Breast epithelium (tissue), 4 donors: Measurements from ENCODE around the gene SMARCD1. TPM values are rescaled to one million over a fixed set of nuclear protein-coding genes. Genes with fewer than 3 reads are reported as not detected.

ENCODE experiments used
- DNase-seq, 2 donors: peaks; one replicate each; pipeline ENCODE4 v3.0.0-alpha.2; 2019; ENCODE audit warnings: low spot score in 2 of 2
- H3K27ac ChIP-seq, 2 donors: fragments of 200-600 bp; sonication (generic) in 1 of 2; one replicate each; pipeline ENCODE4 v1.5.1; 2016 to 2019; ENCODE audit warnings: mild to moderate bottlenecking in 1 of 2
- H3K27me3 ChIP-seq, 2 donors: fragments of 200-600 bp; sonication (generic) in 1 of 2; one replicate each; pipeline versions ENCODE4 v1.5.1 to v1.6.0; 2017 to 2019; ENCODE audit warnings: control low read depth in 1 of 2, mild to moderate bottlenecking in 1 of 2
- H3K36me3 ChIP-seq: fragments of 200-600 bp; one replicate; pipeline ENCODE4 v1.5.1; 2019
- H3K4me1 ChIP-seq, 2 donors: fragments of 200-600 bp; sonication (generic); one replicate each; pipeline ENCODE4 v1.5.1; 2016 to 2019; ENCODE audit warnings: control low read depth in 1 of 2
- H3K4me3 ChIP-seq, 3 donors: fragments of 200-600 bp; sonication (generic); 1 replicate in 2 of 3; 2 replicates in 1 of 3; pipeline ENCODE4 v1.5.1; 2016 to 2019; ENCODE audit warnings: mild to moderate bottlenecking in 3 of 3, moderate library complexity in 2 of 3
- H3K9me3 ChIP-seq, 2 donors: fragments of 200-600 bp; sonication (generic) in 1 of 2; one replicate each; pipeline ENCODE4 v1.5.1; 2016 to 2019; ENCODE audit warnings: control low read depth in 1 of 2
- POLR2A ChIP-seq: fragments of 450-650 bp; IDR thresholded peaks from one replicate; pipeline ENCODE4 v1.6.1; 2016; ENCODE audit warnings: antibody characterized with exemption, mild to moderate bottlenecking, moderate library complexity
- POLR2AphosphoS5 ChIP-seq, 3 donors: sonication (generic); formaldehyde crosslinking; IDR thresholded peaks; one replicate each; pipeline ENCODE4 v1.6.1; 2017; ENCODE audit warnings: antibody characterized with exemption in 3 of 3
- intact Hi-C: fragments of 100-400 bp; cut with DNase I; formaldehyde crosslinking; loops from one replicate; pipeline ENCODE4 v1.15.1; 2023; ENCODE audit warnings: low total_unique reads
- total RNA-seq, 3 donors: library from RNA; depleted of rRNA; stranded (reverse); fragments of >200 nt; gene quantifications; one replicate each; pipeline ENCODE4 v1.1.0, GENCODE V29; 2016
- TF ChIP-seq, protein P1 (sequence below), 3 donors: fragments of 450-650 bp; IDR thresholded peaks; one replicate each; pipeline ENCODE4 v1.5.1; 2016 to 2017; ENCODE audit warnings: antibody characterized with exemption in 3 of 3, mild to moderate bottlenecking in 3 of 3, moderate library complexity in 3 of 3

SMARCD1 gene
- total RNA-seq, 3 donors from 2014 or later: 50.6 to 56.7 (median 51.5) TPM

DNA sequence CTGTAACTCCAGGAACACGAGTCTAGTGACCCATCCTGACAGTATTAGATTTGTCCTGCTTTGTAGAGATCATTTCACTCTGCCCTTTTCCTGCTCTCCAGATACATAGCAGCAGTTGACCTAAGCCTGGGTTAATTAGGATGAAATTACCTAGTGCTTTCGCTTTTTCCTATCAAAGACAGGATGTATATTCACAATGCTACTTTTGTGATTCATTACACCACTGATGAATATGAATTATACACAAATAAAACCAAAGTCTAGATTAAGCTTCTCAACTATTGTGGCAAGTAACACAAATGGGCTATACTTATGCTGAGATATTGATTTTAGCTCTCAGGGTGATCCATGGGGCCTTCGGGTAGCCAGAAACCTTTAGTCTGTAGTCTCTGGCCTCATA, 64.2 kb downstream of the SMARCD1 start:
- H3K36me3 ChIP-seq: no peaks in the 10 kb centered on the region
- H3K27me3 ChIP-seq: no peaks in the 10 kb centered on the region
- intact Hi-C loops: no loop called here
- TF ChIP-seq, protein P1, sequence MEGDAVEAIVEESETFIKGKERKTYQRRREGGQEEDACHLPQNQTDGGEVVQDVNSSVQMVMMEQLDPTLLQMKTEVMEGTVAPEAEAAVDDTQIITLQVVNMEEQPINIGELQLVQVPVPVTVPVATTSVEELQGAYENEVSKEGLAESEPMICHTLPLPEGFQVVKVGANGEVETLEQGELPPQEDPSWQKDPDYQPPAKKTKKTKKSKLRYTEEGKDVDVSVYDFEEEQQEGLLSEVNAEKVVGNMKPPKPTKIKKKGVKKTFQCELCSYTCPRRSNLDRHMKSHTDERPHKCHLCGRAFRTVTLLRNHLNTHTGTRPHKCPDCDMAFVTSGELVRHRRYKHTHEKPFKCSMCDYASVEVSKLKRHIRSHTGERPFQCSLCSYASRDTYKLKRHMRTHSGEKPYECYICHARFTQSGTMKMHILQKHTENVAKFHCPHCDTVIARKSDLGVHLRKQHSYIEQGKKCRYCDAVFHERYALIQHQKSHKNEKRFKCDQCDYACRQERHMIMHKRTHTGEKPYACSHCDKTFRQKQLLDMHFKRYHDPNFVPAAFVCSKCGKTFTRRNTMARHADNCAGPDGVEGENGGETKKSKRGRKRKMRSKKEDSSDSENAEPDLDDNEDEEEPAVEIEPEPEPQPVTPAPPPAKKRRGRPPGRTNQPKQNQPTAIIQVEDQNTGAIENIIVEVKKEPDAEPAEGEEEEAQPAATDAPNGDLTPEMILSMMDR (IDR thresholded peaks at IDR 0.05): no peak
- TF ChIP-seq POLR2A (no peak), POLR2AphosphoS5 (IDR thresholded peaks at IDR 0.05) (no peak)
- no peak overlapping the region for H3K27ac ChIP-seq
- DNase-seq: no peak
- H3K9me3 ChIP-seq: no peaks in the 10 kb centered on the region
- no peak overlapping the region for H3K4me3 ChIP-seq
- H3K4me1 ChIP-seq: no peaks in the 10 kb centered on the region

Other genes with a start within 250 kb of the SMARCD1 start
- 1 to 10 TPM; 2.2 to 6.0 (median 3.9) TPM for gene BCDIN3D, start 242.2 kb upstream of the SMARCD1 start, total RNA-seq
- 1 to 10 TPM in 2 of 3 donors, under 1 TPM in 1; 0.64 to 1.9 (median 1.3) TPM for gene FAIM2, start 181.4 kb upstream of the SMARCD1 start, total RNA-seq
- not detected for gene AQP2, start 134.6 kb upstream of the SMARCD1 start, total RNA-seq
- 1 to 10 TPM in 2 of 3 donors, not detected in 1; 3.1 to 4.6 TPM for gene AQP5, start 123.5 kb upstream of the SMARCD1 start, total RNA-seq
- under 1 TPM in 1 of 3 donors, not detected in 2; 0.16 TPM for gene AQP6, start 112.4 kb upstream of the SMARCD1 start, total RNA-seq
- 10 to 100 TPM in 2 of 3 donors, 1 to 10 TPM in 1; 7.5 to 33.9 (median 11.1) TPM for gene RACGAP1, start 59.8 kb upstream of the SMARCD1 start, total RNA-seq
- under 1 TPM; 0.80 to 0.98 (median 0.88) TPM for gene ASIC1, start 27.7 kb upstream of the SMARCD1 start, total RNA-seq
- 1,000 to 10,000 TPM in 1 of 3 donors, 100 to 1,000 TPM in 2; 235 to 4,731 (median 280) TPM for gene GPD1, start 18.7 kb downstream of the SMARCD1 start, total RNA-seq
- gene COX14, start 26.9 kb downstream of the SMARCD1 start, total RNA-seq: 100 to 1,000 TPM in 1 of 3 donors, 10 to 100 TPM in 2; 66.7 to 139 (median 95.4) TPM
- 10 to 100 TPM; 25.0 to 40.1 (median 32.4) TPM for gene CERS5, start 82.0 kb downstream of the SMARCD1 start, total RNA-seq
- 100 to 1,000 TPM; 128 to 162 (median 156) TPM for gene LIMA1, start 198.2 kb downstream of the SMARCD1 start, total RNA-seq